ENCODE measurements around the gene HBEGF.
A peak's percentile ranks its signal among the peaks of the same experiment; 100 is the strongest.

HBEGF gene

GRCh38 chr5:140303966-140304365 is 42.4 kb downstream of the HBEGF start:
- TF ChIP-seq, protein P1, sequence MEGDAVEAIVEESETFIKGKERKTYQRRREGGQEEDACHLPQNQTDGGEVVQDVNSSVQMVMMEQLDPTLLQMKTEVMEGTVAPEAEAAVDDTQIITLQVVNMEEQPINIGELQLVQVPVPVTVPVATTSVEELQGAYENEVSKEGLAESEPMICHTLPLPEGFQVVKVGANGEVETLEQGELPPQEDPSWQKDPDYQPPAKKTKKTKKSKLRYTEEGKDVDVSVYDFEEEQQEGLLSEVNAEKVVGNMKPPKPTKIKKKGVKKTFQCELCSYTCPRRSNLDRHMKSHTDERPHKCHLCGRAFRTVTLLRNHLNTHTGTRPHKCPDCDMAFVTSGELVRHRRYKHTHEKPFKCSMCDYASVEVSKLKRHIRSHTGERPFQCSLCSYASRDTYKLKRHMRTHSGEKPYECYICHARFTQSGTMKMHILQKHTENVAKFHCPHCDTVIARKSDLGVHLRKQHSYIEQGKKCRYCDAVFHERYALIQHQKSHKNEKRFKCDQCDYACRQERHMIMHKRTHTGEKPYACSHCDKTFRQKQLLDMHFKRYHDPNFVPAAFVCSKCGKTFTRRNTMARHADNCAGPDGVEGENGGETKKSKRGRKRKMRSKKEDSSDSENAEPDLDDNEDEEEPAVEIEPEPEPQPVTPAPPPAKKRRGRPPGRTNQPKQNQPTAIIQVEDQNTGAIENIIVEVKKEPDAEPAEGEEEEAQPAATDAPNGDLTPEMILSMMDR (conservative IDR thresholded peaks at IDR 0.05; ENCODE audit: low read length) = no peak
- DNase-seq (ENCODE audit: low read depth) = no peak

GRCh38 chr5:140302786-140303639 is 43.4 kb downstream of the HBEGF start, which contains the start of gene PFDN1:
Gene PFDN1 (minus strand): TSS chr5:140303101. CDS start chr5:140303073, 28 bp downstream.
- TF ChIP-seq, protein P1 (conservative IDR thresholded peaks at IDR 0.05; ENCODE audit: low read length) = no peak
- DNase-seq (ENCODE audit: low read depth) = peak; percentile 94

More at GRCh38 chr5:140303966-140304365, 42.4 kb downstream of the HBEGF start:
- H3K4me3 ChIP-seq (ENCODE audit: low read length) = no peak overlapping the region

DNA sequence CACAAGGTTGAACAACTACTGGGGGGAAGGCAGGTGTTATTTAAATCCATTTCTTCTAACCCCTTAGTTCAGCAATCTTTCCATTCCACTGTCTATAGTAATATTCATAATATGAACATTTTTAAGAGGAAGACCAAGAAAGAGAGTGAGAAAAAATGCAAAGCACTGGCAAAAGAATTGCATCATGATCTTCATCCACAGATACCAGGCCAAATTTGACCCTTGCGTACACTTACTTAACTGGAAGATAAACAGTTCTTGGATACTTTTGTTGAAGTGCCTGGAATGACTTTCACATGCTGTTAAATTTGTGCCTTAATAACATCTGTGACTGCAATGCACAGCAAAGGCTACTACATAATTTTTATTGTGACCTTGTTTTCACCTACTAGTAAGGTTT is 45.3 kb downstream of the HBEGF start:
- TF ChIP-seq, protein P1 (conservative IDR thresholded peaks at IDR 0.05; ENCODE audit: low read length) = no peak
- DNase-seq (ENCODE audit: low read depth) = no peak
- H3K4me3 ChIP-seq (ENCODE audit: low read length) = no peak overlapping the region

More at GRCh38 chr5:140302786-140303639, 43.4 kb downstream of the HBEGF start, which contains the start of gene PFDN1:
- H3K4me3 ChIP-seq (ENCODE audit: low read length) = peak within 1 kb of the TSS; percentile 95

DNA sequence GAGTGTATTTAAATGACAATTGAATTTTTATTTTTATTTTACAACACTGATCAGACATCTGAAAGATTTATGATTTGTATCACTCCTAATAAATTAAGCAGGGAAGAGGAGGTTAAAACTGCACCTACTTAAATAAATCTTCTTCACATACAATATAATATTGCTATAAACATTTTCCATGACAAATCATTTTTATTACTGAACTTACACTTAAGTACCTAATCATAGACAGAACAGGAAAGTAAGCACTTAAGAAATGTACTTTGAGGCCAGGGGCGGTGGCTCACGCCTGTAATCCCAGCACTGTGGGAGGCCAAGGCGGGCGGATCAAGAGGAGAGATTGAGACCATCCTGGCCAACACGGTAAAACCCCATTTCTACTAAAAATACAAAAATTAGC is 47.3 kb downstream of the HBEGF start:
- no peak overlapping the region for H3K4me3 ChIP-seq (ENCODE audit: low read length)
- no peak for DNase-seq (ENCODE audit: low read depth)
- TF ChIP-seq, protein P1 (conservative IDR thresholded peaks at IDR 0.05; ENCODE audit: low read length) = no peak

DNA sequence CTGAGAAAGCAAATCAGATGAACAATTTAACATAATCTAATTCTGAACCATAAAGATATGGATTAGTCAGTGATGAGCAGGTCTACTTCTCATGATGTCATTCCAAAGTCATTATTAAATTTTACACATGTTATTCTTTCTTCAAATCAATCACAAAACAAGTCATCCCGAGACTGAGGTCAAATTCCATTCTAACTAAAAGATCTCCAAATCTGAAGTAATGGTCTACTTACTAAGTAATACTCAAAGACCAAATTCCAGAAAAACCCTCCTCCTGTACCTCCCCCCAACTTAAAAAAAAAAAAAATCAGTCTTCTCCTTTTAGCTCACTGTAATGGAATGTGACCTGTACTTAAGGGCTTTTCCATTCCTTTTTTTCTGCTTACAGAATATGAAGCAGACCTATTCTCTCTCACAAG is 48.2 kb downstream of the HBEGF start:
- DNase-seq (ENCODE audit: low read depth) = peak; percentile 53
- no peak overlapping the region for H3K4me3 ChIP-seq (ENCODE audit: low read length)
- TF ChIP-seq, protein P1 (conservative IDR thresholded peaks at IDR 0.05; ENCODE audit: low read length) = no peak

- no peak overlapping the region for H3K4me3 ChIP-seq (ENCODE audit: low read length)
- TF ChIP-seq, protein P1 (conservative IDR thresholded peaks at IDR 0.05; ENCODE audit: low read length) = no peak
- no peak for DNase-seq (ENCODE audit: low read depth)
Observed at GRCh38 chr5:140297283-140297682, 49.1 kb downstream of the HBEGF start.

DNA sequence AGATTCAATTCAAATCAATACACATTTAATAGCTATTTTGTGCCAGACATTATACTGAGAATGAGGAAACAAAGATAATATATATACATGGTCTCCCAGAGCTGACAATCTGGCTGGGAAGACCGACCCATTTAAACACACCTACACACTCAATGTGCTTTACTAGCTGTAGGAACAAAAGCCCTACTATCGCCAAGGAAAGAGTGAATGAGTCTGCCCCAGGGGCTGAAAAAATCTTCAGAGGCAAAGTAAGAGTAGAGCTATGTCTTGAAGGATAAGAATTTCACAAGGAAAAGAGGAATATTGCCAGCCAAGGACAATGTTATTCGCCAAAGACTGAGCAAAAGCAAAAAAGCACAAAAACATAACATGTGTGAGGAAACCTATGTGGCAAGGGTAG is 50.1 kb downstream of the HBEGF start:
- TF ChIP-seq, protein P1 (conservative IDR thresholded peaks at IDR 0.05; ENCODE audit: low read length) = no peak
- DNase-seq (ENCODE audit: low read depth) = no peak

More for the DNA sequence above, 50.1 kb downstream of the HBEGF start:
- no peak overlapping the region for H3K4me3 ChIP-seq (ENCODE audit: low read length)
